Neural progenitor cell (in vitro differentiated cells): ENCODE results near the gene LRFN2.

Experiments
- EZH2 ChIP-seq: fragments of 200-600 bp; sonication (generic); IDR thresholded peaks from 2 replicates; pipeline ENCODE4 v1.6.1; 2017; ENCODE audit warnings: antibody characterized with exemption, mild to moderate bottlenecking, moderate library complexity
- TF ChIP-seq, protein P1 (sequence below): fragments of 200-600 bp; sonication (generic); IDR thresholded peaks from 2 replicates; pipeline ENCODE4 v1.5.1; 2017; ENCODE audit warnings: antibody characterized with exemption, mild to moderate bottlenecking

GRCh38 chr6:40413239-40413638 is 173.9 kb downstream of the LRFN2 start:
- TF ChIP-seq, protein P1, sequence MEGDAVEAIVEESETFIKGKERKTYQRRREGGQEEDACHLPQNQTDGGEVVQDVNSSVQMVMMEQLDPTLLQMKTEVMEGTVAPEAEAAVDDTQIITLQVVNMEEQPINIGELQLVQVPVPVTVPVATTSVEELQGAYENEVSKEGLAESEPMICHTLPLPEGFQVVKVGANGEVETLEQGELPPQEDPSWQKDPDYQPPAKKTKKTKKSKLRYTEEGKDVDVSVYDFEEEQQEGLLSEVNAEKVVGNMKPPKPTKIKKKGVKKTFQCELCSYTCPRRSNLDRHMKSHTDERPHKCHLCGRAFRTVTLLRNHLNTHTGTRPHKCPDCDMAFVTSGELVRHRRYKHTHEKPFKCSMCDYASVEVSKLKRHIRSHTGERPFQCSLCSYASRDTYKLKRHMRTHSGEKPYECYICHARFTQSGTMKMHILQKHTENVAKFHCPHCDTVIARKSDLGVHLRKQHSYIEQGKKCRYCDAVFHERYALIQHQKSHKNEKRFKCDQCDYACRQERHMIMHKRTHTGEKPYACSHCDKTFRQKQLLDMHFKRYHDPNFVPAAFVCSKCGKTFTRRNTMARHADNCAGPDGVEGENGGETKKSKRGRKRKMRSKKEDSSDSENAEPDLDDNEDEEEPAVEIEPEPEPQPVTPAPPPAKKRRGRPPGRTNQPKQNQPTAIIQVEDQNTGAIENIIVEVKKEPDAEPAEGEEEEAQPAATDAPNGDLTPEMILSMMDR: no peak
- no peak for TF ChIP-seq EZH2
